D721Med (cell line): Measurements from ENCODE around the gene RNF213.

ENCODE experiments used
- DNase-seq: peaks from one replicate; pipeline ENCODE4 v3.0.0; 2011; ENCODE audit warnings: low spot score; ENCODE audit not compliant: insufficient read length
- FAIRE-seq: peaks from 2 replicates; lab custom pipeline; 2011; peaks lifted over from hg19 to GRCh38; lab: Jason Lieb, UNC
- TF ChIP-seq, protein P1 (sequence below): IDR thresholded peaks from 2 replicates; pipeline ENCODE4 v1.5.1; 2012; ENCODE audit warnings: mild to moderate bottlenecking, control low read depth; ENCODE audit not compliant: insufficient read depth; ENCODE audit errors: missing control alignments

The RNF213 gene

DNA sequence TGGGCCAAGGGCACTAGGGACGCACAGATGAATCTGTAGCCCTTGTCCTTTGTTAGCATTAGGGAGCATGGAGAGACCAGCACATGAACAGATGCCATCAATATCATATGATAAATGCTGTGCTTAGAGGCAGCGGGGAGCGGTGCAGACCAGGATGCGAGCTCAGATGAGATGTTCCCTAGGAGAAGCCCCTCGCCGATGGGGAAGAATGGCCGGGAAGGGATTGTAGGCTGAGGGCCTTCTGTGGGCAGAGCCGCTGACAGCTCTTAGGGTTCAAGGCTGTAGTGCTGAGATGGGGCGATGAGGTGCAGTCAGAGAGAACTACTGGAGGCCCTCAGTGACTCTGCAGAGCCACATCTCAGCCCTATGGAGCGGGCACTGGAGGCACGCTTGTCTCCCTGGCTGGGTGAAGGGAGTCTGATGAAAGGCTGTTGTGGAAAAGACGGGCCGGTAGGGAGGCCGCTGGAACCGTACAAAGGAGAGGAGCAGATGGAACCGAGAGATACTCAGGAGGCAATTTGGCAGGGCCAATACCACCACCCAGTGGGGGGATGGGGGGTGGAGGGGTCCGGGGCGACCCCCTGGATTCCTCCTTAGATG lies 88.0 kb downstream of the RNF213 start:
- FAIRE-seq (no peak), DNase-seq (no peak)
- TF ChIP-seq, protein P1, sequence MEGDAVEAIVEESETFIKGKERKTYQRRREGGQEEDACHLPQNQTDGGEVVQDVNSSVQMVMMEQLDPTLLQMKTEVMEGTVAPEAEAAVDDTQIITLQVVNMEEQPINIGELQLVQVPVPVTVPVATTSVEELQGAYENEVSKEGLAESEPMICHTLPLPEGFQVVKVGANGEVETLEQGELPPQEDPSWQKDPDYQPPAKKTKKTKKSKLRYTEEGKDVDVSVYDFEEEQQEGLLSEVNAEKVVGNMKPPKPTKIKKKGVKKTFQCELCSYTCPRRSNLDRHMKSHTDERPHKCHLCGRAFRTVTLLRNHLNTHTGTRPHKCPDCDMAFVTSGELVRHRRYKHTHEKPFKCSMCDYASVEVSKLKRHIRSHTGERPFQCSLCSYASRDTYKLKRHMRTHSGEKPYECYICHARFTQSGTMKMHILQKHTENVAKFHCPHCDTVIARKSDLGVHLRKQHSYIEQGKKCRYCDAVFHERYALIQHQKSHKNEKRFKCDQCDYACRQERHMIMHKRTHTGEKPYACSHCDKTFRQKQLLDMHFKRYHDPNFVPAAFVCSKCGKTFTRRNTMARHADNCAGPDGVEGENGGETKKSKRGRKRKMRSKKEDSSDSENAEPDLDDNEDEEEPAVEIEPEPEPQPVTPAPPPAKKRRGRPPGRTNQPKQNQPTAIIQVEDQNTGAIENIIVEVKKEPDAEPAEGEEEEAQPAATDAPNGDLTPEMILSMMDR: no peak

DNA sequence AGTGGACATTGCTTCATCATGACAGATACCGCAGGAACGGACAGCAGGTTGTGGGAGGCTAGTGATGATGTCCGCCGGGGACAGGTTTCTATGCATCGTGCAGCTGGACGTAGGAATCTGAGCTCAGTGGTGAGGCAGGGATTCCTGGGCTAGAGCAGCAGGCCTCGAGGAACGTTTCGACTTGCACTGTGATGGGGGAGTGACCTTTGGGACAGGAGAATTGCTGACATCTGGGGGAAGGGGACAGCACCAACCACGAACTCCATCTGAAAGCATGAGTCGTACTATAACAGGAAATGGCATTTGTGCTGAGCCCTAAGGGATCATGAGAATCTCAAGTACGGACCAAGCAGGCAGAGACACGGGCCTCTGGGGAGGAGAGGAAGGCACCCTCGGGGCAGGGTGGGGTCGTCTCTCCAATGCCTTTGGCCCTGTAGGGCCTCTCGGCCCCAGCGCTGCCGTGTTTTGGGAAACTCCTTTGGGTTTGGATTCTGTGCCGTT lies 88.5 kb downstream of the RNF213 start:
- TF ChIP-seq, protein P1: no peak
- FAIRE-seq (no peak), DNase-seq (no peak)

DNA sequence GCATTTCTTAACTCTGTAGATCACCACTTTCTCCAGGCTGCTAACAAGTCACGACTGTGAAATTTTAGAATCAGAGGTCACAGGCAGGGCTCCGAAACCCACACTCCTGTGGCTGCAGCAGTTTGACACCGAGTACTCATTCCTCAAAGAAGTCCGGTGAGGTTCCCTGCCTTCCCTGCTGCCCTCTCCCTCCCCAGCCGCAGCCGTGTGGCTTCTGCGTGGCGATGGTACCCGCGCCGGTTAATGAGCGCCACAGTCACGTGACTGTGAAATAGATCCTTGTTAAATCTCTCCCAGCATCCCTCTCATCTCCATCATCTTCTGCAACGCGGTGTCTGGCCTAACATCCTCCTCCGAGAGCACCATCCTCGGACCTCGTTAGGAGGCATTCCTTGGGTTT lies 89.1 kb downstream of the RNF213 start:
- FAIRE-seq: no peak
- TF ChIP-seq, protein P1: no peak

DNA sequence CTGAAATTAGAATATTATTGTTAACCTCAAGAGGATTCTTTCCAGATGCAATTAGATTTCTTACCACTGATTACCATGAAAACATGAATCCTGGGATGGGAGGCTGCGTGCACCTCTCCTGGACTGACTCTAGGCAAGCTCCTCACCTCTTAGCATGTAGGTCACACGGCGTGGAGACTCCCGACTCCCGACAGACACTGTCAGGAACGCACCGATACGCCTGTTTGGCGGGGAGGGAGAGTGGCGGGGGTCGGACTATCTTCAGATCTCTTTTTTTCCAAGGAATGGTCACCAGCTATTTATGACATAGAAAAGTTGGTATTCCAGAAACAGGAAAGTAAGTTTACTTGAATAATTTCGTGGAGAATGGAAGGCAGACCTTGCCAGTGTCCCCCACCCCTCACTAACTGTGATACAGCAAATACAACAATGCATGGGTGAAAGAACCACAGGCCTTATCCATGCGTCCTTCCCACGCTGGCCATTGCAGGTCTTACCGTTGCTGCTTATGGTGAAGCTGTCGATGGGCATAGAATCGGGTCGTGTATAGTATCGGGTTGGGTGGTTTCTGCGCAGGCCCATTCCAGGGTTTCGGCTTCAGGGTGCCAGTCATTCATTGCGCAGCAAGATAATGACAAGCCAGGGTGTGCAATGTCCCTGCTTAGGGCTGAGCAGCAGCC lies 91.7 kb downstream of the RNF213 start:
- DNase-seq: no peak
- TF ChIP-seq, protein P1: no peak
- no peak for FAIRE-seq

More for the DNA sequence above, 89.1 kb downstream of the RNF213 start:
- no peak for DNase-seq

DNA sequence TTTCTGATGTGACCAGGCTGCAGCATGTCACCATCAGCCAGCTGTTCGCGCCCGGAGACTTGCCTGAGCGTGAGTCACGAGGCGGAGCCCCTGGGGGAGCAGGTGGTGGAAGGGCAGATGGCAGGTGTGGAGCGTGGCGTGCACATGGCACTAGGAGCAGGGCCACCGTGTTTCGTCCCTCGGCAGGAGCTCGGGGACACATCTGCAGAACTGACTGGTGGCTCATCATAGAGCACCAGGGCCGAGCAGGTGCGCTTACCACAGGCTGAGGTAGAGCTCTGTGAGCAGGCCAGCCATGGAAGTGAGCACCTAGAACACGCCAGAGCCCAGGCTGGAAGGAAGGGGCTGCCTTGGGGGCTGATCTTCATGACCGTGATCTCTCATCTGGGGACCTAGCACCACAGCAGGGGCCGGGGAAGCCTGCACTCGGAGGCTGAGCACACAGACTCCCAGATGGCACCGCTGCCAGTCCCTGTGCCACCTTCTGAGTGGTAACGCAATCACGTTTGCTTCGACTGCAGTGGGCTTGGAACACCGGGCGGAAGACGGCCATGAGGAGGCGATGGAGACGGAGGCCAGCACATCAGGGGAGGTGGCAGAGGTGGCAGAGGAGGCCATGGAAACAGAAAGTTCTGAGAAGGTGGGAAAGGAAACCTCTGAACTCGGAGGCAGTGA lies 92.5 kb downstream of the RNF213 start:
- TF ChIP-seq, protein P1: no peak
- no peak for FAIRE-seq
- DNase-seq: no peak

DNA sequence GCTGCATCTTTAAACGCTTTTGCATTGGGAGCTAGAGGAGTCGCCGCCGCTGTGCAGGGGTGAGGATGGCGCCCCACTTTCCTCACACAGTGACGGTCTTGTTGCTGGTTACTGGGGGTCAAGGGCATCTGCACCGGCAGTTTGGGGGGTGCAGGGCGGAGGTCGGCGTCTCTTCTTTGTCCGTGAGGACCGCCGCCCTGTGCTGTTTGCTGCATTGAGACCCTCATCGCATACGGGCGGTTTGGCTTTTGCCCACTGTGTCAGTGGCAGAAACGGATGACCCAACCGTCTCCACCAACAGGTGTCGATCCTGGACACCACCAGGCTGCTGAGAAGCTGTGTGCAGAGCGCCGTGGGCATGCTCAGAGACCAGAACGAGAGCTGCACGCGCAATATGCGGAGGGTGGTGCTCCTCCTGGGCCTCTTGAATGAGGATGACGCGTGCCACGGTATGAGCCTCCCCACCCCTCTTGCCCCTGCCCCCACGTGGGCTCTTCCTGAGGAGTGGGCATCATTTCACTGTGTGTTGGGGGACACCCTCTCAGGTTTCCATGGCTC lies 93.1 kb downstream of the RNF213 start:
- TF ChIP-seq, protein P1: no peak
- DNase-seq (no peak), FAIRE-seq (no peak)
